Glomerular endothelial cell (primary cell): ENCODE data around the gene MAML2. TPM values are rescaled to one million over a fixed set of nuclear protein-coding genes. Genes with fewer than 3 reads are reported as not detected.

ENCODE experiments used
- DNase-seq: peaks from one replicate; pipeline ENCODE4 v3.0.0-alpha.2; 2011; ENCODE audit warnings: low read depth, low spot score; ENCODE audit errors: extremely low read depth
- total RNA-seq: library from RNA; depleted of rRNA; stranded (reverse); fragments of >200 nt; gene quantifications from 2 replicates; pipeline ENCODE4 v1.2.3, GENCODE V29; 2015

Gene MAML2
- total RNA-seq, 1 donor from 2014 or later = 20.0 TPM

GRCh38 chr11:96085319-96085930, 257.6 kb downstream of the MAML2 start:
- DNase-seq = no peak

GRCh38 chr11:96084610-96085318, 258.2 kb downstream of the MAML2 start:
- DNase-seq = no peak

GRCh38 chr11:96082936-96083335, 260.1 kb downstream of the MAML2 start:
- no peak for DNase-seq

GRCh38 chr11:96082002-96082899, 260.7 kb downstream of the MAML2 start:
- no peak for DNase-seq

GRCh38 chr11:96081561-96081960, 261.4 kb downstream of the MAML2 start:
- DNase-seq = no peak

- DNase-seq = no peak
Observed at GRCh38 chr11:96079691-96080090, 263.3 kb downstream of the MAML2 start.

GRCh38 chr11:96075532-96075959, 267.4 kb downstream of the MAML2 start:
- no peak for DNase-seq

- DNase-seq = no peak
Observed at GRCh38 chr11:96074551-96075310, 268.3 kb downstream of the MAML2 start.

- DNase-seq = no peak
Observed at GRCh38 chr11:96073536-96073935, 269.5 kb downstream of the MAML2 start.

GRCh38 chr11:96072592-96072991, 270.4 kb downstream of the MAML2 start:
- DNase-seq = no peak

- no peak for DNase-seq
Observed at GRCh38 chr11:96070453-96070852, 272.5 kb downstream of the MAML2 start.

GRCh38 chr11:96067160-96067559, 275.8 kb downstream of the MAML2 start:
- no peak for DNase-seq

GRCh38 chr11:96065379-96065778, 277.6 kb downstream of the MAML2 start:
- no peak for DNase-seq

- no peak for DNase-seq
Observed at GRCh38 chr11:96063886-96064285, 279.1 kb downstream of the MAML2 start.

GRCh38 chr11:96063053-96063452, 279.9 kb downstream of the MAML2 start:
- DNase-seq = no peak

- DNase-seq = no peak
Observed at GRCh38 chr11:96062134-96062533, 280.9 kb downstream of the MAML2 start.

- DNase-seq = no peak
Observed at GRCh38 chr11:96061730-96062129, 281.3 kb downstream of the MAML2 start.

GRCh38 chr11:96061069-96061468, 281.9 kb downstream of the MAML2 start:
- DNase-seq = no peak

- no peak for DNase-seq
Observed at GRCh38 chr11:96057502-96057901, 285.5 kb downstream of the MAML2 start.

GRCh38 chr11:96056576-96056975, 286.4 kb downstream of the MAML2 start:
- DNase-seq = no peak
